HCT116 (cell line): ENCODE results near the gene POLR1A. TPM values are rescaled to one million over a fixed set of nuclear protein-coding genes. Genes with fewer than 3 reads are reported as not detected.

Source experiments
- ATAC-seq: fragments of 200-7000 bp; cut with Tn5 transposase; 2 replicates; pipeline ENCODE4 v1.9.1; 2020; ENCODE audit warnings: mild to moderate bottlenecking, moderate library complexity
- BruUV-seq: library from RNA; stranded (reverse); fragments of 400-500 nt; replicated peaks from 2 replicates; lab custom pipeline; 2021; lab: Mats Ljungman, UMichigan
- CTCF ChIA-PET: fragments of 300-600 bp; sonication (Branson Sonifier 250); formaldehyde crosslinking; loops from one replicate; lab custom pipeline; 2021; ENCODE audit warnings: antibody characterized with exemption; lab: Charles Lee
- POLR2A ChIA-PET: fragments of 300-600, 350-600 bp; sonication (Branson Sonifier 250); formaldehyde crosslinking; loops from one replicate; lab custom pipeline; 2021; ENCODE audit warnings: antibody characterized with exemption; lab: Charles Lee
- RAD21 ChIA-PET, 2 experiments: fragments of 300-600 bp; sonication (Branson Sonifier 250); formaldehyde crosslinking; loops; one replicate each; lab custom pipeline; 2023; ENCODE audit warnings: low total read pairs in 2 of 2; ENCODE audit not compliant: uncharacterized antibody in 2 of 2, unreplicated experiment in 2 of 2, low non-redundant PET in 1 of 2; lab: Charles Lee
- DNase-seq: peaks from one replicate; pipeline ENCODE4 v3.0.0-alpha.2; 2010; ENCODE audit warnings: low read depth, low spot score
- H2AFZ ChIP-seq: fragments of 200-600 bp; shearing (Covaris generic), sonication (generic); 2 replicates; pipeline ENCODE4 v1.6.1; 2017; ENCODE audit warnings: low read depth, mixed run types, mixed read lengths, antibody characterized with exemption, low read length; ENCODE audit not compliant: poor library complexity, severe bottlenecking
- H3K27ac ChIP-seq: 2 replicates; pipeline ENCODE4 v1.5.1; 2012; ENCODE audit warnings: low read depth, low read length
- H3K27me3 ChIP-seq: fragments of 200-600 bp; sonication (generic); 2 replicates; pipeline ENCODE4 v1.6.1; 2016; ENCODE audit warnings: mixed run types, low read length, mixed read lengths; ENCODE audit not compliant: insufficient read depth
- H3K36me3 ChIP-seq, 2 experiments: fragments of 200-500 bp in 1 of 2; fragments of 200-600 bp in 1 of 2; sonication (Bioruptor generic) in 1 of 2; sonication (generic) in 1 of 2; 2 replicates each; pipeline versions ENCODE4 v1.5.1 to v1.6.1; 2014 to 2016; ENCODE audit warnings: low read length in 2 of 2, inconsistent platforms in 1 of 2, mixed read lengths in 1 of 2, mixed run types in 1 of 2; ENCODE audit not compliant: insufficient read depth in 2 of 2, control insufficient read depth in 1 of 2
- H3K4me1 ChIP-seq, 2 experiments: fragments of 200-600 bp in 1 of 2; sonication (generic) in 1 of 2; 2 replicates each; pipeline versions ENCODE4 v1.5.1 to v1.6.1; 2012 to 2017; ENCODE audit warnings: low read length in 2 of 2, inconsistent platforms in 1 of 2, mild to moderate bottlenecking in 1 of 2, mixed read lengths in 1 of 2, mixed run types in 1 of 2, moderate library complexity in 1 of 2; ENCODE audit not compliant: insufficient read depth in 2 of 2, control insufficient read depth in 1 of 2
- H3K4me2 ChIP-seq: fragments of 200-600 bp; sonication (generic); 2 replicates; pipeline ENCODE4 v1.6.1; 2017; ENCODE audit warnings: mixed run types, low read length, mixed read lengths
- H3K4me3 ChIP-seq, 2 experiments: fragments of 200-600 bp in 1 of 2; sonication (generic) in 1 of 2; replicated peaks in 1 of 2; 2 replicates each; pipeline ENCODE4 v1.5.1; 2011 to 2016; ENCODE audit warnings: low read length in 2 of 2, control low read depth in 1 of 2, low read depth in 1 of 2, mild to moderate bottlenecking in 1 of 2, mixed read lengths in 1 of 2, mixed run types in 1 of 2
- H3K79me2 ChIP-seq: fragments of 200-600 bp; sonication (generic); 2 replicates; pipeline ENCODE4 v1.6.1; 2017; ENCODE audit warnings: mild to moderate bottlenecking, mixed run types, low read length, moderate library complexity, mixed read lengths; ENCODE audit not compliant: insufficient read depth
- H3K9ac ChIP-seq: fragments of 200-600 bp; sonication (generic); 2 replicates; pipeline ENCODE4 v1.6.1; 2016; ENCODE audit warnings: low read length, mixed read lengths
- H3K9me2 ChIP-seq: fragments of 200-600 bp; sonication (generic), shearing (Covaris generic); 2 replicates; pipeline ENCODE4 v1.6.1; 2017; ENCODE audit warnings: mixed run types, mild to moderate bottlenecking, moderate library complexity; ENCODE audit not compliant: insufficient read depth
- H3K9me3 ChIP-seq, 2 experiments: fragments of 200-500 bp in 1 of 2; fragments of 200-600 bp in 1 of 2; sonication (Bioruptor generic) in 1 of 2; sonication (generic) in 1 of 2; 2 replicates each; pipeline ENCODE4 v1.6.1; 2014 to 2017; ENCODE audit warnings: low read length in 2 of 2, mixed read lengths in 2 of 2, inconsistent platforms in 1 of 2, low read depth in 1 of 2, mild to moderate bottlenecking in 1 of 2, mixed run types in 1 of 2, moderate library complexity in 1 of 2; ENCODE audit not compliant: control insufficient read depth in 1 of 2, insufficient read depth in 1 of 2
- H4K20me1 ChIP-seq: fragments of 200-600 bp; sonication (generic), shearing (Covaris generic); 2 replicates; pipeline ENCODE4 v1.6.1; 2017; ENCODE audit warnings: mixed run types, mild to moderate bottlenecking, moderate library complexity; ENCODE audit not compliant: insufficient read depth
- CEBPB ChIP-seq: IDR thresholded peaks from 2 replicates; pipeline ENCODE4 v1.6.1; 2012; ENCODE audit warnings: low read depth
- CTCF ChIP-seq, 3 experiments: fragments of 200-600 bp in 1 of 3; sonication (generic) in 1 of 3; IDR thresholded peaks in 2 of 3; conservative IDR thresholded peaks in 1 of 3; 2 replicates each; pipeline ENCODE4 v1.5.1; 2012 to 2017; ENCODE audit warnings: low read depth in 2 of 3, low read length in 2 of 3, antibody characterized with exemption in 1 of 3, borderline replicate concordance in 1 of 3, control low read depth in 1 of 3, mild to moderate bottlenecking in 1 of 3, mixed read lengths in 1 of 3, mixed run types in 1 of 3, moderate library complexity in 1 of 3; ENCODE audit not compliant: insufficient read depth in 1 of 3
- EGR1 ChIP-seq: IDR thresholded peaks from 2 replicates; pipeline ENCODE4 v1.6.1; 2012; ENCODE audit warnings: low read depth
- EZH2 ChIP-seq: fragments of 200-600 bp; sonication (generic); IDR thresholded peaks from 2 replicates; pipeline ENCODE4 v1.6.1; 2017; ENCODE audit warnings: antibody characterized with exemption, mixed run types
- MAX ChIP-seq: IDR thresholded peaks from 2 replicates; pipeline ENCODE4 v1.6.1; 2012
- POLR2A ChIP-seq: IDR thresholded peaks from 2 replicates; pipeline ENCODE4 v1.7.0; 2011; ENCODE audit warnings: borderline replicate concordance; ENCODE audit not compliant: insufficient read depth, insufficient read length; ENCODE audit errors: extremely low read depth
- REST ChIP-seq: IDR thresholded peaks from 2 replicates; pipeline ENCODE4 v1.6.1; 2012; ENCODE audit warnings: low read depth
- SP1 ChIP-seq: IDR thresholded peaks from 2 replicates; pipeline ENCODE4 v1.6.1; 2012; ENCODE audit warnings: low read depth
- SRF ChIP-seq: IDR thresholded peaks from 2 replicates; pipeline ENCODE4 v1.6.1; 2012; ENCODE audit warnings: low read depth
- TCF7L2 ChIP-seq: IDR thresholded peaks from 2 replicates; pipeline ENCODE4 v1.7.0; 2011; ENCODE audit warnings: borderline replicate concordance, inconsistent platforms; ENCODE audit not compliant: insufficient read depth, insufficient read length; ENCODE audit errors: extremely low read depth
- ZNF274 ChIP-seq: fragments of 200-500 bp; sonication (Bioruptor generic); IDR thresholded peaks from 2 replicates; pipeline ENCODE4 v1.6.1; 2014; ENCODE audit warnings: mild to moderate bottlenecking, low read depth, low read length, inconsistent platforms
- intact Hi-C: fragments of 100-400 bp; cut with micrococcal nuclease; formaldehyde crosslinking; loops from 2 replicates; pipeline ENCODE4 v1.10.0; 2022
- total RNA-seq: library from RNA; stranded (reverse); gene quantifications from one replicate; pipeline ENCODE4 v1.2.1, GENCODE V29; 2021; ENCODE audit not compliant: unreplicated experiment

The POLR1A gene
- total RNA-seq, 1 experiment from 2014 or later: 46.6 TPM

- Histone ChIP-seq H3K4me1 (no peaks in the 10 kb centered on the region), H3K9me3 (no peaks in the 10 kb centered on the region), H3K27me3 (no peaks in the 10 kb centered on the region), H3K9me2 (no peaks in the 10 kb centered on the region), H3K79me2 (no peaks in the 10 kb centered on the region), H3K9ac (no peak overlapping the region), H3K4me3 (no peak overlapping the region), H3K27ac (no peak overlapping the region), H4K20me1 (no peaks in the 10 kb centered on the region), H2AFZ (no peak overlapping the region), H3K36me3 (peaks cover 21 to 39% of the 10 kb centered on the region in 2 experiments; a peak in 3 of 4 replicates), H3K4me2 (no peak overlapping the region)
- ChIA-PET RAD21 (no interaction called here), CTCF (no interaction called here), POLR2A (no interaction called here)
- BruUV-seq: no TSS peak
- no peak for DNase-seq
- intact Hi-C loops: no loop called here
- TF ChIP-seq CTCF (IDR thresholded peaks at IDR 0.05 in 2 of 3, conservative IDR thresholded peaks at IDR 0.05 in 1 of 3; ENCODE audit: borderline replicate concordance in 1 of 3, insufficient read depth in 1 of 3, low read depth in 2 of 3, low read length in 2 of 3) (no peak), CEBPB (no peak), REST (no peak), SRF (no peak), EZH2 (no peak), POLR2A (no peak), ZNF274 (no peak), TCF7L2 (no peak), SP1 (no peak), EGR1 (no peak), MAX (no peak)
- no peak for ATAC-seq
Measured at GRCh38 chr2:86025976-86026743, 79.5 kb downstream of the POLR1A start.
